Keratinocyte (primary cell): ENCODE results near the gene STPG2.

ENCODE experiments used
- EZH2 ChIP-seq: IDR thresholded peaks from one replicate; pipeline ENCODE4 v1.6.1; 2012; ENCODE audit warnings: inconsistent platforms, mild to moderate bottlenecking, low read length, moderate library complexity
- TF ChIP-seq, protein P1 (sequence below), 3 experiments: IDR thresholded peaks in 1 of 3; conservative IDR thresholded peaks in 1 of 3; optimal IDR thresholded peaks in 1 of 3; 2 replicates in 2 of 3; 3 replicates in 1 of 3; pipeline versions ENCODE3 to v1.5.1; 2011; ENCODE audit warnings: low read length in 3 of 3, mild to moderate bottlenecking in 3 of 3, moderate library complexity in 2 of 3, control low read depth in 1 of 3, inconsistent platforms in 1 of 3; ENCODE audit not compliant: insufficient read depth in 2 of 3; ENCODE audit errors: extremely low read depth in 1 of 3

DNA sequence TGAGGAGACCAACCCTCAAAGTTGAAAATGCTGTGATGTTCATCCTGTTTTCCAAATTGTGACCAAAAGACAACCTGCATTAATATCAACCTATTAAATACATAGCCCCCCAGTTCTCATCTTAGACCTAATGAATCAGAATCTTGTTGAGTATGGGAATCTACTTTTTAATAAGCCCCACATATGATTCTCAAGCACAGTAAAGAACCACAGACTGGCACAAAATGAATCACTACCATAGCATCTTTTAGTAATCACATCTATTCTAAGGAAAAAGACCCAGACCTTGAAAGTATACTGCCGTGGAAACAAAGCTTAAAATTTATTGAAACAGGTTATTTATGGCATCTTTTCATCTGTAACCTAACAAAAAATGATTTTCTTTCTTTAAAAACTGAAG lies 152.9 kb downstream of the STPG2 start:
- TF ChIP-seq, protein P1, sequence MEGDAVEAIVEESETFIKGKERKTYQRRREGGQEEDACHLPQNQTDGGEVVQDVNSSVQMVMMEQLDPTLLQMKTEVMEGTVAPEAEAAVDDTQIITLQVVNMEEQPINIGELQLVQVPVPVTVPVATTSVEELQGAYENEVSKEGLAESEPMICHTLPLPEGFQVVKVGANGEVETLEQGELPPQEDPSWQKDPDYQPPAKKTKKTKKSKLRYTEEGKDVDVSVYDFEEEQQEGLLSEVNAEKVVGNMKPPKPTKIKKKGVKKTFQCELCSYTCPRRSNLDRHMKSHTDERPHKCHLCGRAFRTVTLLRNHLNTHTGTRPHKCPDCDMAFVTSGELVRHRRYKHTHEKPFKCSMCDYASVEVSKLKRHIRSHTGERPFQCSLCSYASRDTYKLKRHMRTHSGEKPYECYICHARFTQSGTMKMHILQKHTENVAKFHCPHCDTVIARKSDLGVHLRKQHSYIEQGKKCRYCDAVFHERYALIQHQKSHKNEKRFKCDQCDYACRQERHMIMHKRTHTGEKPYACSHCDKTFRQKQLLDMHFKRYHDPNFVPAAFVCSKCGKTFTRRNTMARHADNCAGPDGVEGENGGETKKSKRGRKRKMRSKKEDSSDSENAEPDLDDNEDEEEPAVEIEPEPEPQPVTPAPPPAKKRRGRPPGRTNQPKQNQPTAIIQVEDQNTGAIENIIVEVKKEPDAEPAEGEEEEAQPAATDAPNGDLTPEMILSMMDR (optimal IDR thresholded peaks at IDR 0.05 in 1 of 3, IDR thresholded peaks at IDR 0.05 in 1 of 3, conservative IDR thresholded peaks at IDR 0.05 in 1 of 3; ENCODE audit: extremely low read depth in 1 of 3, insufficient read depth in 2 of 3, low read length in 3 of 3), result no peak
- no peak for TF ChIP-seq EZH2
